Ishikawa (cell line): ENCODE measurements around the gene ATP9B.

Experiments used
- CEBPB ChIP-seq: IDR thresholded peaks from 2 replicates; pipeline ENCODE4 v1.6.1; 2012
- EP300 ChIP-seq: IDR thresholded peaks from 2 replicates; pipeline ENCODE4 v1.6.1; 2012; ENCODE audit warnings: borderline replicate concordance
- RAD21 ChIP-seq: IDR thresholded peaks from 2 replicates; pipeline ENCODE4 v1.6.1; 2012; ENCODE audit warnings: low read depth
- TAF1 ChIP-seq: IDR thresholded peaks from 2 replicates; pipeline ENCODE4 v1.6.1; 2012; ENCODE audit warnings: low read depth, mild to moderate bottlenecking
- TCF12 ChIP-seq: IDR thresholded peaks from 2 replicates; pipeline ENCODE4 v1.6.1; 2012; ENCODE audit warnings: low read depth
- TEAD4 ChIP-seq: IDR thresholded peaks from 2 replicates; pipeline ENCODE4 v1.6.1; 2012
- USF1 ChIP-seq: IDR thresholded peaks from 2 replicates; pipeline ENCODE4 v1.6.1; 2012
- YY1 ChIP-seq: IDR thresholded peaks from 2 replicates; pipeline ENCODE4 v1.6.1; 2012; ENCODE audit warnings: low read depth
- TF ChIP-seq, protein P1 (sequence below): IDR thresholded peaks from 2 replicates; pipeline ENCODE4 v1.6.1; 2012; ENCODE audit warnings: low read depth, mild to moderate bottlenecking
- TF ChIP-seq, protein P2 (sequence below): IDR thresholded peaks from 2 replicates; pipeline ENCODE4 v1.6.1; 2012

DNA sequence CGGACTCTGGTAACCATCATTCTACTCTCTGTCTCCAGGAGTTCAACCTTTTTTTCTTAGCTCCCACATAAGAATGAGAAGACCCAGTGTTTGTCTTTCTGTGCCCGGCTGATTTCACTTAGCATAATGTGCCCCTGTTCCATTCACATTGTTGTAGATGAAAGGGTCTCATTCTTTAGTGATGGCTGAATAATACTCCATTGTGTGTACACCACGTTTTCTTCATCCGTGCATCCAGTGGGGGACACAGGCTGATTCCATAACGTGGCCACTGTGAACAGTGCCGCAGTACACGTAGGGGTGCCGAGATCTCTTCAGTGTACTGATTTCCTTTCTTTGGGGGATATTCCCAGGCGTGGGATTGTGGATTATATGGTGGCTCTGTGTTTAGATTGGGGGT, 254.3 kb downstream of the ATP9B start:
- TF ChIP-seq USF1 (no peak), TCF12 (no peak), CEBPB (no peak), RAD21 (no peak), TEAD4 (no peak), TAF1 (no peak), YY1 (no peak), EP300 (no peak)
- TF ChIP-seq, protein P1, sequence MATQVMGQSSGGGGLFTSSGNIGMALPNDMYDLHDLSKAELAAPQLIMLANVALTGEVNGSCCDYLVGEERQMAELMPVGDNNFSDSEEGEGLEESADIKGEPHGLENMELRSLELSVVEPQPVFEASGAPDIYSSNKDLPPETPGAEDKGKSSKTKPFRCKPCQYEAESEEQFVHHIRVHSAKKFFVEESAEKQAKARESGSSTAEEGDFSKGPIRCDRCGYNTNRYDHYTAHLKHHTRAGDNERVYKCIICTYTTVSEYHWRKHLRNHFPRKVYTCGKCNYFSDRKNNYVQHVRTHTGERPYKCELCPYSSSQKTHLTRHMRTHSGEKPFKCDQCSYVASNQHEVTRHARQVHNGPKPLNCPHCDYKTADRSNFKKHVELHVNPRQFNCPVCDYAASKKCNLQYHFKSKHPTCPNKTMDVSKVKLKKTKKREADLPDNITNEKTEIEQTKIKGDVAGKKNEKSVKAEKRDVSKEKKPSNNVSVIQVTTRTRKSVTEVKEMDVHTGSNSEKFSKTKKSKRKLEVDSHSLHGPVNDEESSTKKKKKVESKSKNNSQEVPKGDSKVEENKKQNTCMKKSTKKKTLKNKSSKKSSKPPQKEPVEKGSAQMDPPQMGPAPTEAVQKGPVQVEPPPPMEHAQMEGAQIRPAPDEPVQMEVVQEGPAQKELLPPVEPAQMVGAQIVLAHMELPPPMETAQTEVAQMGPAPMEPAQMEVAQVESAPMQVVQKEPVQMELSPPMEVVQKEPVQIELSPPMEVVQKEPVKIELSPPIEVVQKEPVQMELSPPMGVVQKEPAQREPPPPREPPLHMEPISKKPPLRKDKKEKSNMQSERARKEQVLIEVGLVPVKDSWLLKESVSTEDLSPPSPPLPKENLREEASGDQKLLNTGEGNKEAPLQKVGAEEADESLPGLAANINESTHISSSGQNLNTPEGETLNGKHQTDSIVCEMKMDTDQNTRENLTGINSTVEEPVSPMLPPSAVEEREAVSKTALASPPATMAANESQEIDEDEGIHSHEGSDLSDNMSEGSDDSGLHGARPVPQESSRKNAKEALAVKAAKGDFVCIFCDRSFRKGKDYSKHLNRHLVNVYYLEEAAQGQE = no peak
- TF ChIP-seq, protein P2, sequence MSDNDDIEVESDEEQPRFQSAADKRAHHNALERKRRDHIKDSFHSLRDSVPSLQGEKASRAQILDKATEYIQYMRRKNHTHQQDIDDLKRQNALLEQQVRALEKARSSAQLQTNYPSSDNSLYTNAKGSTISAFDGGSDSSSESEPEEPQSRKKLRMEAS = no peak
